Left lobe of liver (tissue), 2 donors: Measurements from ENCODE around the gene TMEM140. TPM values are rescaled to one million over a fixed set of nuclear protein-coding genes. Genes with fewer than 3 reads are reported as not detected.
A peak's percentile ranks its signal among the peaks of the same experiment; 100 is the strongest.

Experiments
- ATAC-seq: fragments of 200-7000 bp; cut with Tn5 transposase; one replicate; pipeline ENCODE4 v1.9.1; 2020; ENCODE audit warnings: mild to moderate bottlenecking, moderate library complexity
- DNase-seq: peaks from one replicate; pipeline ENCODE4 v3.0.0-alpha.2; 2020; ENCODE audit warnings: low spot score
- total RNA-seq: library from RNA; stranded (reverse); gene quantifications from one replicate; pipeline ENCODE4 v1.2.1, GENCODE V29; 2021
- donor health status: DM: no; HTN: no; CAD: no; lungs with moderate emphysema.
- donor health status: DM: no; HTN: yes; CAD: no.

The TMEM140 gene
- total RNA-seq, 1 donor from 2014 or later, result 32.4 TPM

DNA sequence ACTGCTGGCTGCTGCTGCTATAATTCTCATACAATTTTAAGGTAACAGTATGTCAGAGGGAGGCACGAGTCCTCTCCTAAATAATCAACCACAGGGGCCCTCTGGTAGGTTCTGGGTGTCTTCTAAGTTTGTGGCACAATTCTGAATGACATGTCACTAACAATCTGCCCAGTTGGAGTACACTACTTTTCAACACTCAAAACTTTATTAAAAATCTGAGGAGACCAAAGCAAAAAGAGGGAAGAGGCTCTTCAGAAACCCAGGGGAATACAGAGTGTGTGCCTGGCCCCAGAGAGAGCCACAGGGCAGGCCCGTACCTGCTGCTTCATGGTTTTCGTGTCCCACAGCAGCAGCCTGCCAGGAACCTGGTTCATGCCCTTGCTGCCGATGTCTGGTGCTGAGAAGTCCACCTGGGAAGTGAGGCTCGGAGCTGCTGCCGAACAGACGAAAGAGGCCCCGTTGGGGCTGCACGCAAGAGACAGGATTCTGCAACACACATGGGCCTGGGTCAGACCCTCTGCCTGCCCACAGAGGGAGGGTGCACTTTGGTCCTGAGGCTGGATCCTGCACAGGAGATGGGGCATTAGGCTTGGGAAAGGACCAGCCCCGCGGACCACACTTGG, 45.2 kb downstream of the TMEM140 start:
- DNase-seq, result no peak
- ATAC-seq, result no peak

DNA sequence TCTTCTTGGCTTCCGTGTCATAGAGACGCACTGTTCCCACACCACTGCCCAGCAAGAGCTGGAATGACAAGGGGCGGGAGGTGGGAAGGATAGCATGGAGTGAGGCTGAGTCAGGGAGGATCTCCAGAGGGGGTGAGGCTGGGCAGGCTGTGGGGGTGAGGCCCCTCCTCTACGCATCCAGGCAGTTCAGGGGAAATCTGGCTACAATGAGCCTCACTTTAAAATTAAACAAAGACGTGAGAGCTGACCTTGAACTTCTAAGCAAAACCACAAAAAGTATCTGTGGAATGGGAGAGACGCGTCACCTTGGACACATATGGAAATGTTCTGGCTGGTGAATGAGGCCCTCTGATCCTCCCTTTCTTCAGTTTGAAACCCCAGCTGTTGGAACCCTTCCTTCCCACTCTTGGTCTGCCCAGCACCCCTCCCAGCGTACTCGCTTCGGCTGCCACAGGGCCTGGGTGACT, 45.8 kb downstream of the TMEM140 start:
- ATAC-seq (no peak), DNase-seq (no peak)

DNA sequence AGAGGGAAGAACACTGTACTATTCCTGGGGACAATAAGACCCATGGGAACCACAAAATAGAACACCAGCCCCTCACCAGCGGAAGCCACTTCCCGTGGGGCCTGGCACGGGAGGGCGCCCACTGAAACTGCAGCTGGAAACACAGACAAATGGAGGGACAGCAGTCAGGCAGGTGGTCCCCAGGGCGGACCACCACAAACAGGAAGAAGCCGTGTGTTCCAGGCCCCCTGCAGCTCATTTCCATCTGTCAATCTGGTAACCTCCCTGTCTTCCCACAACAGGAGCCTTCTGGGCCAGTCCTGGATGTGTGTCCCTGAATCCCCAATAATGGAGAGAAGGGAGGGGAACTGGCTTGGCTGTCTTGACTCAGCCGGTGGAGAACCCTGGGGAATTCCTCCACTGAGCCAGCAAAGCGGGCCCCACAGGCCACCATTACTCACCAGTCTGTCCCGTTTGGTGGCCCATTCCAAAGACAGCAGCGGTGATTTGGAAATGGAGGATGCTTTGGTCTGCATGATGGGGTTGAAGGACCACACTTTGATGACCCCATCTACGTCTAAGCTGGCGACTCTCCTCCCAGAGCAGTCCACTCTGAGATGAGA, 46.7 kb downstream of the TMEM140 start:
- no peak for ATAC-seq
- DNase-seq, result no peak

DNA sequence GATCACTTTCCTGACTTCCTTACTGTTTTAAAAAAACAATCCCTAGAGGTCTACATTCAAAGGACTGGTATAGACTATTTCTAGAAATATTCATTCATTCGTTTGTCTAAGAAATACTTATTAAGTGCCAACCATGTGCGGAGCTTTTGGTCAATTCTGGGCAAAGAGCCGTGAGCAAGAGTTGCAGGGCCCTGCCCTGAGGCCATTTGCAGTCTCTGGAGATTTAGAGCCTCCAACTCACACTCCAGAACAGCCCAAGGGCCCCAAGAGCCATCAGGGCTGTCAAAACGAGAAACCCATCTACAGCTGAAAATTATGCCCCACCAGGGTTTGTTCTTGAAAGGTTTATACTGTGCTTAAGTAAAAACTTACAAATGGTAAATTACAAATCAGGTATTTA, 47.3 kb downstream of the TMEM140 start:
- DNase-seq (no peak), ATAC-seq (no peak)

DNA sequence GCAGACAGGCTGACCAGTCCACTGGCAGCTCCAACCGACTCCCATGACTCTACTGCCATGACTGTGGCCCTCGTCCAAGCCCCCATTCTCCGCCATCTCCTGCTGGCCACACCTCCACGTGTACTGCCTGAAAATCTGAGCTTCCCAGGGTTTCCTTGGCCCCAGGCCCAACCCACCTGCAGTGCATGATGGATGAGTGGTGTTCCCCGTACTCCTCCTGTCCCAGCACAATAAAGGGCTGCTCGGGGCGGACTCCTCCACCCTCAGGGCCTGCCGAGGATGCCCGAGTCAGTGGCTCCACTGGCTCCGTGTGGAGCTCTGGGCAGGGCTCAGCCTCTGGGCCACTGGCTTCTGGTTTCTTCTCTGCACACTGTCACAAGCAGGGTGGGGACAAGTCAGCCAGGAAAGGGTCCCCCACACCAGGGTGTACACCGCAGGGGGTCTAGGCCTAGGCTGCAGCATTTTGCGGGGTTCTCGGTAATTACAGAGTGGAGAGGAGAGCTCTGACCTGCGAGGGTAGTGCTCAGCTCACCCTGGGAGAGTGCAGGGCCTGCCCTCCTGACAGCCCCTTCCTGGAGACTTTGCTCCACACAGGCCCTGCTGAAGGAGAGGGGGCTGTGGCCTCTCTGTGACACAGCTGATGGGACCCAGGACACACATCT, 48.2 kb downstream of the TMEM140 start:
- DNase-seq, result no peak
- no peak for ATAC-seq

DNA sequence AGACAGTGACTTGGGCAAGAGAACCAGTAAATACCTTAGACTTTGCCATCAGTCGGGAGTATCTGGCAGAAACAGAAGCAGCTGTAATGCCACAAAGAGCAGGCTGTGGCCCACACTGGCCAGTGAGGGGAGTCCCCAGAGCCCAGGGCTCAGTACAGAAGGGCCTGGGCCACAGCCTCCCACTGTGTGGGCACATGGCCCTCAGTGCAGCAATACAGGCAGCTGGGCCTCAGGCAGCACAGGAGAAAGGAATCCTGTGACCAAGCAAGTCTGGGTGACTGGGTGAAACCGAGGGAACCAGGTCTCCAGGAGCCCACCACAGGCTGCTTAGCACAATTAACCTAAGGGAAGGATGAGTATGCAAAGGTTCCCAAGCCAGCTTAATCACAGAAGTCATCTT, 49.5 kb downstream of the TMEM140 start:
- ATAC-seq (no peak), DNase-seq (no peak)

DNA sequence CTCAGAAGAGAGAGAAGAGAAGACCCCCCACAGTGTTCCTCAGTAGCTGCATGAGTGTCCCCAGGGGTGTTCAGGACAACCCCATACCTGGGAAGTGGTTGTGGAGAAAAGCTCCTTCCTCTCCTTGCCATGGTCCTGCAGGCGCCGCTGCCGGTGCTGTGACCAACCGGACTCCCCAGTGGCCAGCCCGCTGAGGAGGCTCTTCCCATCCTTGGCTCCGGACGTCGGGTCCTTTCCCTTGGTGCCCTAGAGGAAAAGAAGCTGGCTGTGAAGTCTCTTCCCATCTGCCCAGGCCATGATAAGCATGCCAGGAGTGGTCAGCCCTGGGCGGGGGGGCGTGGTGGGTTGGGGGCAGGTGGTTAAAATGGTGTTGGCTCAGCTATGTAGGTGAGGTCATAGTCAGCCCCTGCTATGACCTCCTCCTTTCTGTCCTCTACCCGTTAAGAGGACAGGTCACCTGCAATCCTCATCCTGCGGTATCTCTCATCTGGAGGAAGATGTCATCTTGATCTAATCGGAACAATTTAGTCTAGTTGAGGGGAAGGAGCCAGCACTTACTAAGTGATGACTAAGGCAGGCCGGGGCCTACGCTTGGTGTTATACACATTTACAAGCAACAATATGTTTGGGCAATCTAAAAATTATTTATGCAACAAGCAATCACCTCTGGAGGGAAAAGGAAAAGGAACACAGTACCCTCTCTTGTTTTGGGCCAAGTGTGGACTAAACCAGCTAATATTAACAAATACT, 50.2 kb downstream of the TMEM140 start:
- ATAC-seq (no peak), DNase-seq (no peak)

DNA sequence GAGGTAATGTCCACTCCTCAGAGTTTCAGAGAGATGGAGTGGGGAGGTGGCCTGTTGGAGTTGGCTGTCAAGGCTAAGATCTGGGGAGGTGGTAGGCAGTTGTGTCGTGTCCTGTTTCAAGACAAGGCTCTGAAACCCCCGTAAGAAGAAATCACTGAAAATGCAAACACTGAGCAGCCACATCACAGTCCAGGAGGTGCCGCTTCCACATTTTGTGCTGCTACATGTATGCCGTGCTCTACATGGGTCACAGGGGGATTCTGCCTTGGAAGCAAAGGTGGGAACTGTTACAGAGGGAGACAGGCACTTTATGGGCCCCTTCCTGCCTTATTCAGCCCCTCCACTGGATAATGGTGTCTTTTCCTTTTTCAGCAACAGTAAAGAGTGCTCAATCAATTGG, 51.6 kb downstream of the TMEM140 start:
- DNase-seq (no peak), ATAC-seq (no peak)

DNA sequence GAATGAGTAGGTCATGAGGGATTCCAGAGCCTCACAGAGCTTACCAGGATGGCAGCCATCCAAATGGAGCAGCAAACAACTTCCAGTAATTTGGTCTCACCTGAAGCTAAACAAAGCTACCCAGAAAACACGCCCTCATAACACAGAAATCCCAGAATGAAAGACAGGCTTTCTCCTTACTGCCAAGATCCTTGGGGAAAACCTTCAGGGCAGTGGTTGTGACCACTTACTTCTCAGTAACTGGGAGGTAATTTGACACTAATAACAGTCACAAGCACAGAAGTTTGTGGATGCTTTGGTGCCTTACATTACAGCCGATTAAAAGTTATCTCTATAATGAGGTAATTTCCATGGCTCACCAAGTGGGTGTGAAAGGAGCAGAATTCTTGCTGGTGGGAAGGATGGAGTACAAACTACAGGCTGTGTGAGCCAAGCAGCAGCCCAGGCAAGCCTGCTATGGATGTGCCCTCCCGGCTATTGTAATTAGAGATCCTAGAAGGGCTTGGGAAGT, 53.0 kb downstream of the TMEM140 start:
- ATAC-seq, result no peak

DNA sequence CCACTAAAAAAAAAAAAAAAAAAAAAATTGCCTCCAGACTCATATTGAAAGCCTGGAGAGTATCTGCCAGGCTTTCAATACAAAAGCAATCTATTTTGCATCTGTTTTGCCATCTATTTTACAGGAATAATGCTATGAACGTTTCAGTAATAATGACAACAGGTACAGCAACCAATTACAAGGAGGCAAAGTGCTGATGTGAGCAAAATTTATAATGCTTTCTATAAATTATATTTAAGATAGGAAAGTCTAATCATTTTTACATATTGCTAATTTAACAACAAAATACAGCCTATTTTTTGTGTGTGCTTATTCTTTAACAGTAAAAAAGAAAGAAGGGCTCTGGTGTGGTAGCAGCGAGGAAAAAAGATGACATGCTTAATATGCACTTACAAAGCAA, 53.5 kb downstream of the TMEM140 start:
- no peak for DNase-seq
- no peak for ATAC-seq

More for the DNA sequence above, 53.0 kb downstream of the TMEM140 start:
- DNase-seq, result no peak

DNA sequence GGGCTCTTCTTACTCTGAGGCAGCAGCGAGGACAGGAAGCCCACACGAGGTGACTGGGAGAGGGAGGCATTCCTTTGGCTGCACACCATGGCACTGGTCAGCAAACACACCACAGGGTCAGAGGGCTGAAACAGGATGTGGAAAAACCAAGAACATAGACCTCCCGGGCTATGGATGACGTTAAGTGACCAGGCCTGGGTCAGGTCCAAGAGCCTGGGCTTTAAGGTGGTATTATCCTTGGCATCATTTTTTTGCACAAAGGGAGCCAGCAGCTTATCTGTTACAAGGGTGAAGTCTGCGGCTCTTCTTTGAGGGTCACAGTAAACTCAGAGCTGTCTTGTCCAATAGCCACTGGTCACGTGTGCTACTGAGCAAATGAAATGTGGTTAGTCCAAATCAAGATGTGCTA, 56.5 kb downstream of the TMEM140 start:
- DNase-seq (no peak), ATAC-seq (no peak)

DNA sequence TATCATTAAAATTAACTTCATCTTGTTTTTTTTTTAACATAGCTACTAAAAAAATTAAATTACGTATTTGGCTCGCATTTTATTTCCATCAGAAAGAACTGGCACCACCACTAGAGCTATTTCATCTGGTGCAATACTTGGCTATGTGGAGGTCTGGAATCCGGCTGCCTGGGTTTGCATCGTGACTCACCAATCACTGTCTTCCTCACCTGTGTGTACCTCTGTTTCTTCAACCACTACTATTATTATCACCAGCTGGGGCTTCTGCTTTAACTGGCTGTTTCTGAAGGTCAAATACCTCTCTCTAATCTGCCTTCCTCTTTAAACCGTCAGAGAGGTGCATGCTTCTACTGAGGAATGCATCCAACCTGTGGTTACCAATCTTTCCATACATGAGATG, 57.0 kb downstream of the TMEM140 start:
- ATAC-seq, result no peak

DNA sequence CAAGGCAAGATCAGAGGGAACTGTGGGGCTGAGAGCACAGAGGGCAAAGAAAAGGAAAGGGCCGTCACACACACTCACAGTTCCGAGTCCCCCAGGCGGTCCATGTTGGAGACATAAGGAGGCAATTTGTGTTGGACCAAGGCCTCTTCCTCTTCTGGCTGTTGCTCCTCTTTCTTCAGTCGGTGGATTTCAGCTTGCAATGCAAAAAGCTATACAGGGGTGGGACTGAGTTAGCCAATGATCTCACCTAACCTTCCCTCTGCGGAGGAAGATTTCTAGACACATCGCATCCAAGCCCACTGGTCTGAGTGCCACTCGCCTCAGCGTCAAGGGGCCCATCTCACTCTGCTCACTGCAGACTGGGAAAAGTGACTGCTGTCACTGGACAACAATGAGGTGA, 58.0 kb downstream of the TMEM140 start:
- no peak for ATAC-seq
- no peak for DNase-seq

More for the DNA sequence above, 57.0 kb downstream of the TMEM140 start:
- DNase-seq, result no peak

DNA sequence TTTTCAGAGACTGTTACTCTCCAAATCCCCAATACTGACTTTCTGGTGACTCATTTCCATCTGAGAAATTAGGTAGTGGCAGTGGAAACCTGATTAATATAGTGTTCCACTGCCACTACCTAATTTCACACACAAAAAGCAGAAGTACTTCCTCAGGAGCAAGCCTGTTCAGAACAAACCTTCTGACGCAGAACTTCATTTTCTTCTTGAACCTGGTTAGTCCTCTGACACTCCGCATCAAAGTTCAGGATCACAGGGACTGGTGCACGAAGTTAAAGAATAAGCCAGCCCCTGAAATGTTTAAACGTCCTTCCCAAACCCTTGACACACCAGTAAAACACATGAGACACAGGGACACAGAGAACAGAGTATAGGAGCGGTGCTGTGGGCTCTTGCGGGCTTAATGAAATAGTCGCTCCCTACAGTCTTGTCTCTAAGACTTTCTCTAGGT, 59.1 kb downstream of the TMEM140 start:
- DNase-seq (no peak), ATAC-seq (no peak)

DNA sequence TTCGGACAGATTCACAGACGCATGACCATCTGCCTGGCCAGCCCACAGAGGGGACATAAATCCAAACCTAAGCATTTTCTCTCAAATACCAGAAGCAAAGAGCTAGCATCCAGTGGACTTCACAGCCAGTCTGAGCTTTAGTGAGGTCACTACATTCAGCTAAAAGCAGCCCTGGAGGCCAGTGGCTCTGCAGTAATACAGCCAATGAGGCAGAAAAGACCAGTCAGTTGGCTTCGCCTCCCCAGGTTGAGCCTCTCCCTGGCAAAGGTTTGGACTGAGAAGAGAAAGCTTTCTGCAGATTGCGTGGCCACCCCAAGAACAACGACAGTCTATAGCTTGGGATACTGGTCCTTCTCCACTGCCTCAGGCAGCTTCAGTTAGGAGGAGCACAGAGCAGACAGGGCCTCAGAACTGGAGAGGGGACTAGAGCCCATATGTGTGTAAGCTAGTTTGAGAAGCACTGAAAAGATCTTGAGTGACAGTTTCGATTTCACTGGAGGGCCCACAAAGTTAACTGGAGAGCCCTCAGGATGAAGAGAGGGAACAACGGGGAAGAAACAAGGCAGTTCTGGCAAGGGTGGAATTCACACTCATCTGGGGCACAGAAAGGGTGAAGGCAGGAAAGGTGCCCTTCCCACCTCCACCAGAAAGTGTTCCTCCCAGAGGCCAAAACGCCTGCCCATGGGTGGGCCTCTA, 59.7 kb downstream of the TMEM140 start:
- ATAC-seq, result no peak
- no peak for DNase-seq

DNA sequence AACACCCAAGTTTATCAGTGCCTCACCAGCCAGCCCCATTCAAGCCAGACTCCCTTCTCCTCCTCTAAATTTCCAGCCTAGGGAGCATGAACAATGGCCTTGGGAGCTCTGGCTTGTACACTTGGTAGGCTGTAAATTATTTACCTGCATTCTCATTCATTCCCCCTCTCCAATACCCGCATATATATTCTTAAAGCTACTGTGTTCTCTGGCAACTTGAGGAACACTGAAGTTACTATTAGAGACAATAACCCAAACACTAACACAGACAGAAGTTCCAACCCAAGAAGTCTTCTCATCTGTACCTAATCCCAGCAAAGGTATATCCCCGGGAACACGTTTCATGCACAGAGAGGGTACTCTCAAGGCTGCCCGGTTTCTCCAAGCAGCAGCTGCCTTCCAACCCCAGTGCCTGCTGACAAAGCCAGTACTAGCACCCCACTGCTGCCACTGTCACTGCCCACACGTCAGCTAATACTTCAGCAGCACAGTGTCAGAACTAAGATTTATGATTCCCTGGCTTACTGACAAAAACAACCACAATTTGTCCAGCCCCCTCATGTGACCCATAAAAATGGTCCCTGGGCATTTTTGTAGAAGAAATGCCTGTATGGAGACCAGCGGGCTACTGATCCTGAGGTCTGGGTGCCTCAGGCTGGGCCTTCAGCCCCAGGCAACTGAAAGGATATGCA, 60.4 kb downstream of the TMEM140 start:
- no peak for DNase-seq
- no peak for ATAC-seq

DNA sequence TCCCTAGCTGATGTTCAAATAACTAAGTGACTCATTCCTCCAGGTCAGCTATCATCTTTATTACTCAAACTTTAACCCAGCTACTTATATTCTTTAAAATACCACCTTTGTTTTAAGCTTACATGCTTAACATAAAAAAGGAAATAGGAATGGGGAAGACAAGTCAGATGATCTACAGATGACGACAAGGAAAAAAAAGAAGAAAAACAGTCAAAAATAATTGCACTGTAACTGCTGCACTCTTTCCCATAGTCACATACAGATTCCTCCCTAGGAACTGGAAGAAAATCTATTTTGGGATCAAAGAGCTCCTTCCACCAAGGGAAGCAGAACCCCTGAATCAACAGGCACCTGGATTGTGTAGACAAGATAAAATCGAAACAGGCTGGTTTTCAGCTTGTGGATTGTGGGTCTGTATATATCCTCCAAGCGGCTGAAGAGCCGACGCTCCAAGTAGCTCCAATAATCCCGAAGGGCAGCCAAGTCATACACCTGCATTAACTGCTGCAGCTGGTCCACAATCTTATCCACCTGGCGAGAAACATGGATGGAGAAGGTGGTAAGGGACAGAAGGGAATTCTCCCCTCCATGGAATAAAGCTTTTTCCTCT, 61.5 kb downstream of the TMEM140 start:
- no peak for ATAC-seq
- no peak for DNase-seq

DNA sequence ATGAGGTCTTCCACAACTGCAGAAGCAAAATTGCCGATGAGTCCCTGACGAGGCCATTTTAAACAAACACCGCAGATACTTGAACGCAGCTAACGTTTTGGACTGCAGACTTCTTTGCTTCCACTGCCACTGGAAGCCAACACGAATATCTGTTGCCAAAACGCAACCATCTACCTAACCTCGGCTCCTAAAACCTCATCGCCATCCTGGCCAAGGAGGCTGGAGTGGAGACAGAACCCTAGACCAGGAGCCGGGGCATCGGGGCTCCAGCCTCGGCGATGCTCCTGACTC, 63.0 kb downstream of the TMEM140 start:
- DNase-seq (no peak), ATAC-seq (peak; percentile 16)

DNA sequence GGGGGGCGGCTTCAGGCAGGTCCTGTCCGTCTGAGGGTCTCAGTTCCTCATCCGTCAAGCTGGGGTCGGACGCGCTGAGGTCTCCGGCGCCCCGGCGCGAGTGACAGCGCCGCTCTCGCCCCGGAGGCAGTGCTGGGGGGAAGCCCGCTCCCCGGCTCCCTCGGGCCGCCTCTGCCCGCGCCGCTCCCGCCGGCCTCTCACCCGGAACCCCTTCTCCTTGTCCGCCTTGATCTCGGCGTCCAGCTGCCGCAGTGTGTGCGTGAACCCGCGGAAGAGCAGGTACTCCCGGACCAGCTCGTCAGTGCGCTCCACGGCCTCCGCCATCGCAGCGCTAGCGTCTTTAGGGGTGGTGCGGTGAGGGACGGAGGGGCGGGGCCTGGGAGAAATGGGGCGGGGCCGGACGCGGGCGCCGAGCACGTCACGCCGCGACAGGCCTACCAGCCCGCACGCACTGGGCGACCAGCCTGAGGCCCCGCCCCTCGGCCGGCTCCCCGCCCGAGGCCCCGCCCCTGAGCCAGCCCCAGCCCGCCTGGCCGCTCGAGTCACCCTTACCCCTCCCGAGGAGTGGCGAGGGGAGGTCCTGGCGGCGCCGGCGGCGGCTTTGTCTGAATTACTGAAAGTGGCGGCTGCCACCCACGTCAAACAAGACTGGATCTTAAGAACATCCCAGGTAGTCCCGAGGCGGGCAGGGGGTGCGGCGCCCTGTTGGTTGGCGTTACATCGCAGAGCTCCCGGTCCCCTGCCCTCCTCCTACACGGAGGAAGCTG, 63.5 kb downstream of the TMEM140 start, which contains the start of gene WDR91:
TSS of gene WDR91 (minus strand) at position 348 of the 767 bp plus-strand sequence. CDS start at position 324, 24 bp downstream.
- DNase-seq, result peak; percentile 98
- peak; percentile 93 for ATAC-seq
